Endothelial cell of umbilical vein (primary cell): ENCODE measurements around the gene SPINK9.

Source experiments
- CTCF ChIP-seq, 2 donors: IDR thresholded peaks; 1 replicate in 1 of 2; 2 replicates in 1 of 2; pipeline ENCODE4 v1.5.1; 2011; ENCODE audit warnings: low read length in 2 of 2, mild to moderate bottlenecking in 2 of 2, moderate library complexity in 2 of 2, control low read depth in 1 of 2, inconsistent platforms in 1 of 2, low read depth in 1 of 2; ENCODE audit not compliant: insufficient read depth in 1 of 2; ENCODE audit errors: extremely low read depth in 1 of 2
- MAX ChIP-seq: IDR thresholded peaks from 2 replicates; pipeline ENCODE4 v1.6.1; 2011; ENCODE audit not compliant: insufficient read depth, insufficient read length
- POLR2A ChIP-seq: IDR thresholded peaks from 2 replicates; pipeline ENCODE4 v1.6.1; 2012; ENCODE audit warnings: low read depth, mild to moderate bottlenecking, control low read depth, low read length
- POLR2AphosphoS5 ChIP-seq: IDR thresholded peaks from 2 replicates; pipeline ENCODE4 v1.6.1; 2012; ENCODE audit warnings: low read depth, mild to moderate bottlenecking, control low read depth, low read length, moderate library complexity; ENCODE audit not compliant: insufficient read depth

- TF ChIP-seq POLR2A (no peak), POLR2AphosphoS5 (no peak), MAX (no peak), CTCF (IDR thresholded peaks at IDR 0.05; ENCODE audit: extremely low read depth in 1 of 2, insufficient read depth in 1 of 2, low read depth in 1 of 2, low read length in 2 of 2) (no peak)
These were observed 25.6 kb upstream of the SPINK9 start for GRCh38 chr5:148309746-148310145.
